Spleen (tissue), 11 donors: Measurements from ENCODE around the gene EIF2B2. TPM values are rescaled to one million over a fixed set of nuclear protein-coding genes. Genes with fewer than 3 reads are reported as not detected.

Source experiments
- DNase-seq: peaks from one replicate; pipeline ENCODE4 v3.0.0-alpha.2; 2020
- H3K27ac ChIP-seq, 8 donors: fragments of 200-600 bp; sonication (generic) in 7 of 8; 1 replicate in 4 of 8; 2 replicates in 4 of 8; pipeline versions ENCODE4 v1.5.0 to v1.8.0; 2016 to 2021; ENCODE audit warnings: inconsistent platforms in 4 of 8, mild to moderate bottlenecking in 4 of 8, moderate library complexity in 1 of 8
- H3K27me3 ChIP-seq, 7 donors: fragments of 200-600 bp; sonication (generic) in 6 of 7; replicated peaks in 1 of 7; 1 replicate in 4 of 7; 2 replicates in 3 of 7; pipeline versions ENCODE4 v1.5.0 to v1.8.0; 2016 to 2021; ENCODE audit warnings: inconsistent platforms in 3 of 7, mild to moderate bottlenecking in 1 of 7
- H3K36me3 ChIP-seq, 6 donors: fragments of 200-600 bp; sonication (generic) in 5 of 6; 1 replicate in 4 of 6; 2 replicates in 2 of 6; pipeline versions ENCODE4 v1.5.0 to v1.8.0; 2016 to 2021; ENCODE audit warnings: inconsistent platforms in 2 of 6
- H3K4me1 ChIP-seq, 6 donors: fragments of 200-600 bp; sonication (generic) in 5 of 6; 1 replicate in 3 of 6; 2 replicates in 3 of 6; pipeline versions ENCODE4 v1.5.0 to v1.8.0; 2016 to 2021; ENCODE audit warnings: inconsistent platforms in 3 of 6
- H3K4me3 ChIP-seq, 8 donors: fragments of 200-600 bp; sonication (generic) in 7 of 8; 1 replicate in 4 of 8; 2 replicates in 4 of 8; pipeline versions ENCODE4 v1.5.0 to v1.8.0; 2016 to 2021; ENCODE audit warnings: inconsistent platforms in 4 of 8, mild to moderate bottlenecking in 4 of 8, moderate library complexity in 2 of 8
- H3K9me3 ChIP-seq, 8 donors: fragments of 200-600 bp; sonication (generic) in 7 of 8; 1 replicate in 4 of 8; 2 replicates in 4 of 8; pipeline versions ENCODE4 v1.5.0 to v1.8.0; 2016 to 2021; ENCODE audit warnings: inconsistent platforms in 4 of 8
- POLR2A ChIP-seq, 3 donors: fragments of 450-650 bp; IDR thresholded peaks; one replicate each; pipeline ENCODE4 v1.5.1; 2017; ENCODE audit warnings: antibody characterized with exemption in 3 of 3, mild to moderate bottlenecking in 1 of 3
- POLR2AphosphoS5 ChIP-seq, 3 donors: sonication (generic); formaldehyde crosslinking; IDR thresholded peaks; one replicate each; pipeline ENCODE4 v1.5.1; 2017; ENCODE audit warnings: antibody characterized with exemption in 3 of 3
- WGBS, 5 donors: extraction: QIAGEN DNeasy Blood & Tissue Kit in 3 of 5; methylation state at CpG; one replicate each; pipeline versions ENCODE4 v1.1.5 to v1.1.7; 2013 to 2018; 5-methylcytosine and 5-hydroxymethylcytosine counted together
- intact Hi-C: fragments of 100-400 bp; cut with DNase I; formaldehyde crosslinking; loops from one replicate; pipeline ENCODE4 v1.15.0; 2023; ENCODE audit warnings: low total_unique reads
- polyA plus RNA-seq, 3 donors: library from polyadenylated mRNA; stranded (reverse); fragments of 200-250 nt; gene quantifications; one replicate each; pipeline ENCODE4 v1.2.1, GENCODE V29; 2013
- total RNA-seq, 7 donors: library from RNA; depleted of rRNA in 3 of 7; stranded (reverse); fragments of >200 nt in 3 of 7; fragmentation: NEBNext Ultra II Directional in 4 of 7; extraction: Animal tissue kit (Norgen Biotek cat#: 25700) in 4 of 7; gene quantifications; one replicate each; pipeline versions ENCODE4 v1.1.0 to v1.2.1, GENCODE V29; 2016 to 2021
- TF ChIP-seq, protein P1 (sequence below), 11 experiments: fragments of 200-600 bp in 7 of 11; fragments of 450-650 bp in 4 of 11; sonication (generic) in 4 of 11; IDR thresholded peaks in 8 of 11; conservative IDR thresholded peaks in 3 of 11; 1 replicate in 7 of 11; 2 replicates in 4 of 11; pipeline versions ENCODE4 v1.4.0 to v1.8.0; 2016 to 2021; ENCODE audit warnings: antibody characterized with exemption in 11 of 11, inconsistent platforms in 4 of 11, mild to moderate bottlenecking in 1 of 11
- donor health status: healthy with polysubstance abuse.
- donor health status: DM: no; HTN: no; CAD: no; lungs with moderate emphysema.
- donor health status: DM: no; HTN: no; CAD: no.
- donor health status: Bipolar disorder and iron deficiency.
- donor health status: healthy.
- donor health status: DM: no; HTN: no; CAD: no.
- donor health status: DM: yes; HTN: yes; CAD: no.

Gene EIF2B2
- total and polyA plus RNA-seq, 10 donors, result 16.0 to 38.1 (median 25.8) TPM

DNA sequence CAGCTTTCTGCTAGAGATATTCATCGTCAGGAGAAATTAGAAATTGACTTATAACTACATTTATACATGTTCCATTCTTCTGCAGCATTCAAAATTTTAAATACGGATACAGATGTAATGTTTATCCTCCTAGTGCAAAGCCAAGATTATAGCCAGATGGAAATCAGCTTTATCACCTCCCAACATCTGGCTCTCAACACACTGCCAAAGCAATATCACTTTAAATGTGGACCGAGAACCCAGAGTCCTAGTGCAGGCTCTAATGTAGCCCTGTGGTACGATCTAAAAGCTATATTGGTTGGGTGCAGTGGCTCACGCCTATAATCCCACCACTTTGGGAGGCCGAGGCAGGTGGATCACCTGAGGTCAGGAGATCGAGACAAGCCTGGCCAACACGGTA lies 42.0 kb downstream of the EIF2B2 start:
- no peak for DNase-seq
- intact Hi-C loops, result no loop called here
- WGBS, 5 donors, result 72 to 78% (median 77%) methylated on average over 8 of the region's 8 CpGs
- Histone ChIP-seq H3K36me3 (peaks cover 0 to 20% (median 2%) of the 10 kb centered on the region in 6 donors), H3K4me1 (peaks cover 0 to 57% (median 24%) of the 10 kb centered on the region in 6 donors), H3K27ac (no peak overlapping the region), H3K27me3 (no peaks in the 10 kb centered on the region), H3K9me3 (no peaks in the 10 kb centered on the region), H3K4me3 (no peak overlapping the region)
- TF ChIP-seq POLR2AphosphoS5 (IDR thresholded peaks at IDR 0.05) (no peak), POLR2A (IDR thresholded peaks at IDR 0.05) (no peak)
- TF ChIP-seq, protein P1, sequence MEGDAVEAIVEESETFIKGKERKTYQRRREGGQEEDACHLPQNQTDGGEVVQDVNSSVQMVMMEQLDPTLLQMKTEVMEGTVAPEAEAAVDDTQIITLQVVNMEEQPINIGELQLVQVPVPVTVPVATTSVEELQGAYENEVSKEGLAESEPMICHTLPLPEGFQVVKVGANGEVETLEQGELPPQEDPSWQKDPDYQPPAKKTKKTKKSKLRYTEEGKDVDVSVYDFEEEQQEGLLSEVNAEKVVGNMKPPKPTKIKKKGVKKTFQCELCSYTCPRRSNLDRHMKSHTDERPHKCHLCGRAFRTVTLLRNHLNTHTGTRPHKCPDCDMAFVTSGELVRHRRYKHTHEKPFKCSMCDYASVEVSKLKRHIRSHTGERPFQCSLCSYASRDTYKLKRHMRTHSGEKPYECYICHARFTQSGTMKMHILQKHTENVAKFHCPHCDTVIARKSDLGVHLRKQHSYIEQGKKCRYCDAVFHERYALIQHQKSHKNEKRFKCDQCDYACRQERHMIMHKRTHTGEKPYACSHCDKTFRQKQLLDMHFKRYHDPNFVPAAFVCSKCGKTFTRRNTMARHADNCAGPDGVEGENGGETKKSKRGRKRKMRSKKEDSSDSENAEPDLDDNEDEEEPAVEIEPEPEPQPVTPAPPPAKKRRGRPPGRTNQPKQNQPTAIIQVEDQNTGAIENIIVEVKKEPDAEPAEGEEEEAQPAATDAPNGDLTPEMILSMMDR (IDR thresholded peaks at IDR 0.05 in 8 of 11, conservative IDR thresholded peaks at IDR 0.05 in 3 of 11), result no peak

DNA sequence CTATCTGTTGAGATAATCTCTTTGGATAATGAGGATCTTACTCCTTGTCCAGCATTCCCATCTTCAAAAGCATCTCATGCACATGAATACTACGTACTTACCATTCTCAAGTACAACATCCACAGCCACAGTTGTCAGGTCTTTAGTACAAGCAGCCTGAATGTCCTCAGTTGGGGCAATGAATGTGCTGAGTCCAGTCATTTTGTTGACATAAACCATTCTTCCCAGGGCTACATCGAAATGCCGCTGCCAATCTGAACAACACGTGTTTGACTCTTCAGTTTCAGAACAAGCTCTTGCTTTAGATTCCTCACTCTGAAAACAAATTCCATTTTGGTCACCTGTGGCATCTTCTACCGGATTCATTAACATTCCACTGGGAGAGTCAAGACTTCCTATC lies 43.6 kb downstream of the EIF2B2 start:
- 95 to 98% (median 96%) methylated on average over 5 of the region's 5 CpGs for WGBS, 5 donors
- intact Hi-C loops, result no loop called here

DNA sequence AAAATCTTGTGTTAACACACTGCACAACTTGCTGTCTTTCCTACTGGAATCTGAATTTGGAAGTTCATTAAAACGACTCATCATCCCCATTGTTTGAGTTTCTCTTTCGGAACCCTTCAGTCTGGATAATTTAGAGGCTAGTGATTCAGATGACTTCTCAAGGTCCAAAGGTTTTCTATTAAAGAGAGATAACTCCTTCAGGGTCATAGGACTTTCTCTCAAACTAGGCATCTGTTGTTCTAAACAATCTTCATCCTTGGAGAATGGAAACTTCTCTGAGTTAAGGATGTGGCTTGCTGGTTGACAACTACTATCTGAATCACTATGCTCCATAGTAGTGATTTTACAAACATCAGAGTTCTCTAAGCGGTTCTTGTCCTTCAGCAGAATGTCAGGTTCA lies 44.2 kb downstream of the EIF2B2 start:
- 85 to 99% (median 93%) methylated on average over 3 of the region's 3 CpGs for WGBS, 5 donors
- no peak for DNase-seq
- Histone ChIP-seq H3K36me3 (peaks cover 0 to 5% (median 0%) of the 10 kb centered on the region in 6 donors), H3K4me3 (no peak overlapping the region), H3K27ac (no peak overlapping the region), H3K27me3 (no peaks in the 10 kb centered on the region), H3K9me3 (no peaks in the 10 kb centered on the region), H3K4me1 (peaks cover 5 to 70% (median 40%) of the 10 kb centered on the region in 6 donors)
- intact Hi-C loops, result no loop called here
- TF ChIP-seq POLR2AphosphoS5 (IDR thresholded peaks at IDR 0.05) (no peak), POLR2A (IDR thresholded peaks at IDR 0.05) (no peak)
- TF ChIP-seq, protein P1 (IDR thresholded peaks at IDR 0.05 in 8 of 11, conservative IDR thresholded peaks at IDR 0.05 in 3 of 11), result no peak

More for the DNA sequence above, 43.6 kb downstream of the EIF2B2 start:
- no peak overlapping the region for H3K4me3 ChIP-seq
- no peaks in the 10 kb centered on the region for H3K27me3 ChIP-seq
- TF ChIP-seq, protein P1 (IDR thresholded peaks at IDR 0.05 in 8 of 11, conservative IDR thresholded peaks at IDR 0.05 in 3 of 11), result no peak
- TF ChIP-seq POLR2A (IDR thresholded peaks at IDR 0.05) (no peak), POLR2AphosphoS5 (IDR thresholded peaks at IDR 0.05) (no peak)
- no peak overlapping the region for H3K27ac ChIP-seq
- no peaks in the 10 kb centered on the region for H3K9me3 ChIP-seq
- peaks cover 0 to 11% (median 0%) of the 10 kb centered on the region in 6 donors for H3K36me3 ChIP-seq
- H3K4me1 ChIP-seq, result peaks cover 0 to 70% (median 37%) of the 10 kb centered on the region in 6 donors
- DNase-seq, result no peak

DNA sequence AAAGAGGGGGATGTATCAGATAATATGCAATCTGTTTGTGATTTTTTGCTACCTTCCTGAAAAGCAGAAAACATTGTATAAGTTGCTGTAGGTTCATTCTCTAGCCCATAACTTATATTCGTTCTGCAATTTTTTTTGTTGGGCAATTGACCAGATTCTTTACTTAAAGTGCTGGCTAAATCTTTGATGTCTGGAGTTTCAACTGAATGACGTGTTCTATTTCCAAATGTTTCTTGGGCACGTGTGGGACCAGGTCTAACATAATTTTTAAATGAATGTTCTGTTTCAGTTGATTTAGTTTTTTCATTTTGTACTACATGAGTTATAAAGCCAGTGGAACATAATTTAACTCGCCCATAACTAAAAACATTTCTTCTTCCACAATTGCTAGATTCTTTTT lies 44.8 kb downstream of the EIF2B2 start:
- intact Hi-C loops, result no loop called here
- H3K27ac ChIP-seq, result no peak overlapping the region
- H3K9me3 ChIP-seq, result no peaks in the 10 kb centered on the region
- no peaks in the 10 kb centered on the region for H3K36me3 ChIP-seq
- DNase-seq, result no peak
- TF ChIP-seq POLR2A (IDR thresholded peaks at IDR 0.05), result no peak
- TF ChIP-seq, protein P1 (IDR thresholded peaks at IDR 0.05 in 8 of 11, conservative IDR thresholded peaks at IDR 0.05 in 3 of 11), result no peak
- TF ChIP-seq POLR2AphosphoS5 (IDR thresholded peaks at IDR 0.05), result no peak
- H3K4me1 ChIP-seq, result peaks cover 5 to 64% (median 37%) of the 10 kb centered on the region in 6 donors
- WGBS, 5 donors, result 87 to 96% (median 95%) methylated on average over 4 of the region's 4 CpGs
- no peak overlapping the region for H3K4me3 ChIP-seq
- H3K27me3 ChIP-seq, result no peaks in the 10 kb centered on the region
